Measurements from ENCODE around the gene SEC23IP. TPM values are rescaled to one million over a fixed set of nuclear protein-coding genes. Genes with fewer than 3 reads are reported as not detected.

The SEC23IP gene
- total RNA-seq, 2 experiments from 2014 or later: 60.3 to 61.4 TPM

GRCh38 chr10:119981826-119982225, 89.3 kb downstream of the SEC23IP start:
- POLR2A ChIA-PET: no interaction called here
- no peaks in the 10 kb centered on the region for H3K4me1 Mint-ChIP-seq (ENCODE audit: low read depth)
- no peak for ATAC-seq
- H3K27me3 Mint-ChIP-seq: peaks cover 13% of the 10 kb centered on the region
- CTCF ChIA-PET: interaction anchor here (1.2 to 1.4 kb wide), 2 partner anchors 10 to 31 kb away, joined by 3 to 5 read pairs; no protein-coding TSS in a partner anchor
- intact Hi-C loops (cut with micrococcal nuclease): no loop called here
- no peaks in the 10 kb centered on the region for H3K36me3 Mint-ChIP-seq (ENCODE audit: low read depth)
- H3K27ac Mint-ChIP-seq: no peak overlapping the region
- H3K9me3 Mint-ChIP-seq: no peaks in the 10 kb centered on the region
- H3K4me3 Mint-ChIP-seq: no peak overlapping the region
- DNase-seq: no peak
- TF ChIP-seq CTCF (IDR thresholded peaks at IDR 0.05): no peak

GRCh38 chr10:119988333-119988732, 95.8 kb downstream of the SEC23IP start:
- ChIA-PET POLR2A (no interaction called here), CTCF (no interaction called here)
- peaks cover 8% of the 10 kb centered on the region for H3K27me3 Mint-ChIP-seq
- no peak overlapping the region for H3K4me3 Mint-ChIP-seq
- H3K4me1 Mint-ChIP-seq (ENCODE audit: low read depth): no peaks in the 10 kb centered on the region
- no peak for TF ChIP-seq CTCF (IDR thresholded peaks at IDR 0.05)
- intact Hi-C loops (cut with micrococcal nuclease): no loop called here
- H3K36me3 Mint-ChIP-seq (ENCODE audit: low read depth): no peaks in the 10 kb centered on the region
- DNase-seq (no peak), ATAC-seq (no peak)
- no peaks in the 10 kb centered on the region for H3K9me3 Mint-ChIP-seq
- H3K27ac Mint-ChIP-seq: no peak overlapping the region

GRCh38 chr10:119989966-119990365, 97.4 kb downstream of the SEC23IP start:
- Mint-ChIP-seq H3K9me3 (no peaks in the 10 kb centered on the region), H3K27me3 (peaks cover 9% of the 10 kb centered on the region), H3K27ac (no peak overlapping the region), H3K4me1 (ENCODE audit: low read depth) (no peaks in the 10 kb centered on the region), H3K4me3 (no peak overlapping the region), H3K36me3 (ENCODE audit: low read depth) (no peaks in the 10 kb centered on the region)
- intact Hi-C loops (cut with micrococcal nuclease): no loop called here
- no peak for TF ChIP-seq CTCF (IDR thresholded peaks at IDR 0.05)
- ChIA-PET CTCF (no interaction called here), POLR2A (no interaction called here)
- DNase-seq (no peak), ATAC-seq (no peak)

- TF ChIP-seq CTCF (IDR thresholded peaks at IDR 0.05): no peak
- no peak for ATAC-seq
- H3K36me3 Mint-ChIP-seq (ENCODE audit: low read depth): no peaks in the 10 kb centered on the region
These were observed 98.5 kb downstream of the SEC23IP start for GRCh38 chr10:119991066-119991465.

GRCh38 chr10:119991816-119992215, 99.3 kb downstream of the SEC23IP start:
- H3K4me1 Mint-ChIP-seq (ENCODE audit: low read depth): no peaks in the 10 kb centered on the region
- H3K9me3 Mint-ChIP-seq: peaks cover 6% of the 10 kb centered on the region
- ChIA-PET CTCF (interaction anchor here (1.5 to 1.7 kb wide), 2 partner anchors 10 kb away, joined by 3 to 5 read pairs; no protein-coding TSS in a partner anchor), POLR2A (no interaction called here)
- DNase-seq (no peak), ATAC-seq (no peak)
- H3K4me3 Mint-ChIP-seq: no peak overlapping the region
- no peak overlapping the region for H3K27ac Mint-ChIP-seq
- intact Hi-C loops (cut with micrococcal nuclease): no loop called here
- H3K36me3 Mint-ChIP-seq (ENCODE audit: low read depth): no peaks in the 10 kb centered on the region
- TF ChIP-seq CTCF (IDR thresholded peaks at IDR 0.05): no peak
- H3K27me3 Mint-ChIP-seq: peaks cover 7% of the 10 kb centered on the region

More at GRCh38 chr10:119991066-119991465, 98.5 kb downstream of the SEC23IP start:
- no peak for DNase-seq
- POLR2A ChIA-PET: no interaction called here
- H3K9me3 Mint-ChIP-seq: peaks cover 1% of the 10 kb centered on the region
- CTCF ChIA-PET: interaction anchor here (1.5 to 1.7 kb wide), 2 partner anchors 10 kb away, joined by 3 to 5 read pairs; no protein-coding TSS in a partner anchor
- H3K27ac Mint-ChIP-seq: no peak overlapping the region
- H3K27me3 Mint-ChIP-seq: peaks cover 9% of the 10 kb centered on the region
- no peaks in the 10 kb centered on the region for H3K4me1 Mint-ChIP-seq (ENCODE audit: low read depth)
- intact Hi-C loops (cut with micrococcal nuclease): no loop called here
- H3K4me3 Mint-ChIP-seq: no peak overlapping the region

Small RNA genes lying within 50 kb of the gene (microRNA-seq; reads per million reads assigned to microRNA genes)
- gene MIR4682 (ENCODE audit: borderline microRNAs expressed, borderline replicate concordance): not detected

Other genes with a start within 250 kb of the SEC23IP start
- 10 to 100 TPM; 13.4 to 14.3 TPM for gene BAG3, start 241.3 kb upstream of the SEC23IP start, total RNA-seq
- 10 to 100 TPM; 10.7 TPM for gene INPP5F, start 166.7 kb upstream of the SEC23IP start, total RNA-seq
- gene MCMBP, start 19.9 kb upstream of the SEC23IP start, total RNA-seq: 10 to 100 TPM; 86.2 to 90.5 TPM

Measured in activated CD8-positive, alpha-beta T cell treated with anti-CD3 and anti-CD28 coated beads for 36 hours (primary cell).